PC-3 (cell line): ENCODE measurements around the gene ALPK3.

Experiments
- EZH2 ChIP-seq: fragments of 300-600 bp; sonication (generic); IDR thresholded peaks from one replicate; pipeline ENCODE4 v1.6.1; 2017; ENCODE audit warnings: antibody characterized with exemption, mild to moderate bottlenecking, low read length; ENCODE audit not compliant: unreplicated experiment
- EZH2phosphoT487 ChIP-seq: fragments of 300-600 bp; sonication (generic); IDR thresholded peaks from 2 replicates; pipeline ENCODE4 v1.6.1; 2018; ENCODE audit warnings: mild to moderate bottlenecking, antibody characterized with exemption, low read length, borderline replicate concordance
- TF ChIP-seq, protein P1 (sequence below): fragments of 300-600 bp; sonication (generic); conservative IDR thresholded peaks from 2 replicates; pipeline ENCODE4 v1.5.1; 2017; ENCODE audit warnings: antibody characterized with exemption, low read depth, mild to moderate bottlenecking, low read length

DNA sequence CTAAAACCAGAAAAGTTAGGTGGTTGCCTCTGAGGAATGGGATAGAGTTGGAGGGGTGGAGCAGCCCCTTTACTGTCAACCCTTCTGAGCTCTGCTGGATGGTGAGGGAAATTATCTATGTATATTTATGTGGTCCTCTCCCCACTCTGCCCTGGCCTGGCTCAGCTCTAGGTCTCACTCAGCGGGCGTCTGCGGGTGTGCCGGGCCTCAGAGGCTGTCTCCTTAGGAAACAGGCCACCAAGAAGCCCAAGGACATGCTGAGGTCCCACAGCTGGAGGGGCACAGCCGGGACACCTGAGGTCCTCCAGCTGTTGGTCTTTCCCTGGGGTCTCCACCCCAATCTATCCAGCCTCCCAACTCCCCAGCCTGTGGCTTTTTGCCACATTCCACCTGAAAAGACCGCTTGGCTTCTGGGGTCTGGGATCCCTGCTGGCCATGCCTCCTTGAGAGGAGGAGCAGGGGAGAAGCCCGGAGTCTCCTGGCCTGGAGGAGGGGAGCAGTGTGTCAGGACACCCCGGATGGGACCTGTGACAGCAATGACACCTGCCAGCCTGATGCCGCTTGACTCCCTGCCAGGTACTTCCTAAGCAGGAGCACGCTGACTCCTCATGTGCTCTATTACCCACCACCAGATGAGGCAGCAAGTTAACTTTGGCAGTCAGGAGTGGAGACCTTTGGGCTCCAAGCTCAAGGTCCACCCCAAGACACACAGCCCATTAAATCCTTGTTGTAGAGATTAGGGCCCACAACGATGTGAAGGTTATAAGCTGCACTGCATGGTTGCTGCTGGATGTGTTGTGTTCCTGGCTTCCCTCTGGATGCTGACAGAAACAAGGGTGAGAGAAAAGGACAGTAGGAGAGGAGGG lies 67.0 kb downstream of the ALPK3 start, which contains the start of gene SLC28A1:
- TF ChIP-seq, protein P1, sequence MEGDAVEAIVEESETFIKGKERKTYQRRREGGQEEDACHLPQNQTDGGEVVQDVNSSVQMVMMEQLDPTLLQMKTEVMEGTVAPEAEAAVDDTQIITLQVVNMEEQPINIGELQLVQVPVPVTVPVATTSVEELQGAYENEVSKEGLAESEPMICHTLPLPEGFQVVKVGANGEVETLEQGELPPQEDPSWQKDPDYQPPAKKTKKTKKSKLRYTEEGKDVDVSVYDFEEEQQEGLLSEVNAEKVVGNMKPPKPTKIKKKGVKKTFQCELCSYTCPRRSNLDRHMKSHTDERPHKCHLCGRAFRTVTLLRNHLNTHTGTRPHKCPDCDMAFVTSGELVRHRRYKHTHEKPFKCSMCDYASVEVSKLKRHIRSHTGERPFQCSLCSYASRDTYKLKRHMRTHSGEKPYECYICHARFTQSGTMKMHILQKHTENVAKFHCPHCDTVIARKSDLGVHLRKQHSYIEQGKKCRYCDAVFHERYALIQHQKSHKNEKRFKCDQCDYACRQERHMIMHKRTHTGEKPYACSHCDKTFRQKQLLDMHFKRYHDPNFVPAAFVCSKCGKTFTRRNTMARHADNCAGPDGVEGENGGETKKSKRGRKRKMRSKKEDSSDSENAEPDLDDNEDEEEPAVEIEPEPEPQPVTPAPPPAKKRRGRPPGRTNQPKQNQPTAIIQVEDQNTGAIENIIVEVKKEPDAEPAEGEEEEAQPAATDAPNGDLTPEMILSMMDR, result no peak
- TF ChIP-seq EZH2, result no peak
- TF ChIP-seq EZH2phosphoT487, result no peak
